ENCODE data around the gene CIB4. TPM values are rescaled to one million over a fixed set of nuclear protein-coding genes. Genes with fewer than 3 reads are reported as not detected.

CIB4 gene
- total RNA-seq, 1 donor from 2014 or later: not detected

DNA sequence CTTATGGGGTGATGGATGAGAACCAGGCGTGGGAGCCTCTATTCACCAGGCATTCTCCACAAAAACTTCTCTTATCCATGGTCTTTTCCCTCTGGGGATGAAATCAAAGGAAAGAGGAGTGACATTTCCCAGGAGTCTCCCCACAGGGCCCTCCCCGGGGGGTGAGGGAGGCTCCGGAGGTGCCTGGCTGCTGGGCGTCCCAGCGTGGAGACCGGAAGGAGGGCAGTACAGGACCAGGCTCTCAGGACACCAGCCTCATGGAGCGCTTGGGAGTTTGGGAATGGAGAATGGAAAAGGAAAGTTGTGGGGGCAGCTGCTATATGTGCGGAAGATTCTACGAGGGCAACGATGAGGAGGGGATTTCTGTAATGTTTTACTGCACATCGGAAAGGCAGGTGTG, 22.1 kb downstream of the CIB4 start:
- Histone ChIP-seq H3K4me1 (peaks cover 18% of the 10 kb centered on the region), H3K27me3 (peaks cover 4% of the 10 kb centered on the region), H3K27ac (no peak overlapping the region), H3K9me3 (no peaks in the 10 kb centered on the region), H3K4me3 (no peak overlapping the region), H3K36me3 (no peaks in the 10 kb centered on the region)
- TF ChIP-seq, protein P1, sequence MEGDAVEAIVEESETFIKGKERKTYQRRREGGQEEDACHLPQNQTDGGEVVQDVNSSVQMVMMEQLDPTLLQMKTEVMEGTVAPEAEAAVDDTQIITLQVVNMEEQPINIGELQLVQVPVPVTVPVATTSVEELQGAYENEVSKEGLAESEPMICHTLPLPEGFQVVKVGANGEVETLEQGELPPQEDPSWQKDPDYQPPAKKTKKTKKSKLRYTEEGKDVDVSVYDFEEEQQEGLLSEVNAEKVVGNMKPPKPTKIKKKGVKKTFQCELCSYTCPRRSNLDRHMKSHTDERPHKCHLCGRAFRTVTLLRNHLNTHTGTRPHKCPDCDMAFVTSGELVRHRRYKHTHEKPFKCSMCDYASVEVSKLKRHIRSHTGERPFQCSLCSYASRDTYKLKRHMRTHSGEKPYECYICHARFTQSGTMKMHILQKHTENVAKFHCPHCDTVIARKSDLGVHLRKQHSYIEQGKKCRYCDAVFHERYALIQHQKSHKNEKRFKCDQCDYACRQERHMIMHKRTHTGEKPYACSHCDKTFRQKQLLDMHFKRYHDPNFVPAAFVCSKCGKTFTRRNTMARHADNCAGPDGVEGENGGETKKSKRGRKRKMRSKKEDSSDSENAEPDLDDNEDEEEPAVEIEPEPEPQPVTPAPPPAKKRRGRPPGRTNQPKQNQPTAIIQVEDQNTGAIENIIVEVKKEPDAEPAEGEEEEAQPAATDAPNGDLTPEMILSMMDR (IDR thresholded peaks at IDR 0.05): no peak
- intact Hi-C loops (cut with DNase I): no loop called here
- ATAC-seq (no peak), DNase-seq (peak; percentile 40)

DNA sequence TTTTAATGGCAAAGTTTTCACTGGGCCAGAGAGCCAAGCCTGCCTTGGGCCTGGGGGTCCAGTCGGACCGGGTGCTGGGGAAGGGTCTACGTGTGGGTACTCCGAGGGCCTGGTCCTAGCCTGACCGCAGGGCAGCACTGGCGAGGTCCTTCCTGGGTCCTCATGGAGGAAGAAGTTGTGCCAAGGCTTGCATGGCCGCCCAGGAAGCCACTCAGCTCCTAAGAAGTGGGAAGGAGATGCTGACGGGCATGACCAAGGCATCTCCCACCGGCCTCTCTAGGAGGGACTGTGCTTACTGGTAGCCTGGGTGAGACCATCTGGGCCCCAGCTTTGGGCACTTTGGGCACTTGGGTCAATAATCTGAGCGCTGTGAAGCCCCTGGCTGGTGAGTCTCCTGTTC, 22.6 kb downstream of the CIB4 start:
- Histone ChIP-seq H3K36me3 (no peaks in the 10 kb centered on the region), H3K4me1 (peaks cover 21% of the 10 kb centered on the region)
- peak; percentile 47 for DNase-seq

DNA sequence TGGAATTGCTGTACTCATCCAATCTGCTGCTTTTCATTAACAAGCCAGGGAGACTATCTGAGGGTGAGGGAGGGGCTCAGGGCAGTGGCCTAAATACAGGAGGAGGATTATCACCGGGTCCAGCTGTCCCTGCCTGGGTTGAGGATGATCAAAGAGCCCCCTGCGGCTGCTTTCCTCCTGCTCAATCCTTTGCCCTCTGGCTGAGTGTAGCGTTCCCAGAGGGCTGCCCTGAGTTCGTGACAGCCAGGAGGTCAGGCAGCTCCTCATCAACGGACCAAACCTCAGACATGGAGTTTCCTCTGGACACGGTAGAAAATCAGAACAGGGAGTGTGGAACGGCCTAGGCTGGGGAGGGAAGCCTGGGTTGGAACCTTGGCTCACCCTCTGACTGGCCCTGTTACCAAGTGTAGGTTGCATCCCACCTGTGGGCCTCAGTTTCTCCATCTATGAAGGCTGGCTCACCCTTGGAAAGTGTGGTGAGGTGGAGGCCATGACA, 23.5 kb downstream of the CIB4 start:
- H3K36me3 ChIP-seq: no peaks in the 10 kb centered on the region
- intact Hi-C loops (cut with DNase I): no loop called here
- no peaks in the 10 kb centered on the region for H3K9me3 ChIP-seq
- TF ChIP-seq, protein P1 (IDR thresholded peaks at IDR 0.05): no peak
- peaks cover 28% of the 10 kb centered on the region for H3K4me1 ChIP-seq
- DNase-seq: peak; percentile 26
- H3K27ac ChIP-seq: no peak overlapping the region
- peaks cover 4% of the 10 kb centered on the region for H3K27me3 ChIP-seq
- H3K4me3 ChIP-seq: no peak overlapping the region
- ATAC-seq: no peak

More for the DNA sequence above, 22.6 kb downstream of the CIB4 start:
- ATAC-seq: no peak
- TF ChIP-seq, protein P1 (IDR thresholded peaks at IDR 0.05): no peak
- no peak overlapping the region for H3K4me3 ChIP-seq
- H3K27me3 ChIP-seq: peaks cover 4% of the 10 kb centered on the region
- H3K27ac ChIP-seq: no peak overlapping the region
- H3K9me3 ChIP-seq: no peaks in the 10 kb centered on the region
- intact Hi-C loops (cut with DNase I): no loop called here

DNA sequence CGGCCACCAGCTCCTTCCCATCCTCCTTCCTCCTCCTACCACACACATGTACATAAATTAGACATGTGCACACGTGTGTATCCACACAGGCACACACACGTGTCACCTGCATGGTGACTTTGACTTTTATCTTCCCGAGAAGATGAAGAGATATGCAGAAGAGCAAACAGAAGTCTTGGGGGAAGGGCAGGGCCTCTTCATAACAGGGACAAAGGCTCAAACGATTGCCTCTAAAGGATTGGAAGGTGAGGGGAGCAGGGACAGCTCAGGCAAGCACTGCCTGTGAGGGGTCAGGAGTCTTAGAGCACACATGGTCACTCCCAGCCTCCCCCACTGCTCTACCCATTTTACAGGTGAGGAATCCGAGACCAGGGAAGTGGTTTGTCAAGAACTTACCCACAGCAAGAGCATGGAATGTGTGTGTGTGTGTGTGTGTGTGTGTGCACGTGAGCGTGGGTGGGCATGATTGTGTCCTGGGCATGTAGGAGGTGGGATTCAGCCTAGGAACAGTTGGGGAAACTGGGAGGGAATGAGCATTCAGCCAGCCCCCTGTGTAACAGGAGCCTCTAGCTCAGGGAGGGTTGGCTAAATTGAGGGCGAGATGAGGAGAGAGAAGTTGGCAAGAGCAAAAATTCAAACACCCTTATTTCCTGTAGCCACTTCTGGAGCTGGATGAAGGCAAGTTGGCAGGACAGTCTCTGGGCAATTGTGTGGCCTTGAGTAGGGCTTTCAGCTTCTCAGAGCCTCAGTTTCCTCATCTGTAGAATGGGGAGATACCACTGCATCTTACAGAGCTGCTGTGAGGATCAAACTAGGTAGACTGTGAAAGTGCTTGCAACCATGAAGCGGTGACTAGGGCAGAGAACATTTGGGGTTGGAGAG, 24.2 kb downstream of the CIB4 start:
- TF ChIP-seq, protein P1 (IDR thresholded peaks at IDR 0.05): no peak
- peak; percentile 16 for DNase-seq

DNA sequence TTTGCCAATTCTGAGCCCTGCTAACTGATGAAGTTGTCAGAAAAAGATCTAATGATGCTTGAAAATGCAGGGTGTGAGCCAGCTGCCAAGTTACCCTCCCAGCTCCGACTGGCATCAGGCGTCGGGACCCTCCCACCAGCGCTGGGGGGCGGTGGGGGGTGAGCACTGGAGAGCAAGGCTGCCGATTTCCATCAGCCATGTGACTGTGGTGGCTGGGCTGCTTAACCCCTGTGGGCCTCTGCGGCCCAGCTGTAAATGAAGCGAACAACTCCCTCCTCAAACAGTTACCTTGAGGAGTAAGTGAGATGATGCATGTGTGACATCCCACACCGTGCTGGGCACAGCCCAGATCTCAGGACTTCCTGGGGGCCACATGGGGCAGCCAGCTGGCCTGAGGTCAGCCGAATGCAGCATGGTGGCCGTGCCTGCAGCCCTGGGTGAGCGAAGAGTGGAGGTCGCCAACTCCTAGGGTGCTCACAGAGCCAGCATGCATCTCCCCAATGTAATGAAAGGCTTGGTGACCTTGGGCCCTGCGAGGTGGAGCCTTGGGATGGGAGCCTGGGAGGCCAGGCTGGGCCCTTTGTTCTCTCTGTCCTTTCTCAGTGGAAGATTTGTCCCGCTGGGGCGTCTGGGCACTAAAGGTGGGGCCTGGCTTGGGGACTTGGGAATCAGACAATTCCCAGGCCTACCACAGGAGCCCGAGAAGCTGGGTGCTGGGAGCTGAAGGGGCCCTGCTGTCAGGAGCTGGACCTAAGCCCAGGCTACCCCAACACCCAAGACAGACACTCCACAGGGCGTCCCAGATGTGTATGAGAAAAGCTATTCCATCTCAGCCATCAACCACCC, 25.1 kb downstream of the CIB4 start:
- H3K9me3 ChIP-seq: no peaks in the 10 kb centered on the region
- ATAC-seq: no peak
- H3K4me3 ChIP-seq: no peak overlapping the region
- peak; percentile 57 for DNase-seq
- TF ChIP-seq, protein P1 (IDR thresholded peaks at IDR 0.05): no peak
- H3K4me1 ChIP-seq: peaks cover 39% of the 10 kb centered on the region
- no peaks in the 10 kb centered on the region for H3K36me3 ChIP-seq
- intact Hi-C loops (cut with DNase I): no loop called here
- H3K27ac ChIP-seq: peak overlapping the region; percentile 24
- H3K27me3 ChIP-seq: peaks cover 4% of the 10 kb centered on the region

More for the DNA sequence above, 24.2 kb downstream of the CIB4 start:
- ATAC-seq: no peak
- H3K36me3 ChIP-seq: no peaks in the 10 kb centered on the region
- intact Hi-C loops (cut with DNase I): no loop called here
- no peaks in the 10 kb centered on the region for H3K9me3 ChIP-seq
- H3K27me3 ChIP-seq: peaks cover 4% of the 10 kb centered on the region
- peaks cover 35% of the 10 kb centered on the region for H3K4me1 ChIP-seq
- H3K27ac ChIP-seq: no peak overlapping the region
- H3K4me3 ChIP-seq: no peak overlapping the region

Data from upper lobe of right lung (tissue), 1 donor.